ENCODE results near the gene MRTFA. TPM values are rescaled to one million over a fixed set of nuclear protein-coding genes. Genes with fewer than 3 reads are reported as not detected.

Gene MRTFA
- total RNA-seq, 4 donors from 2014 or later, result 32.6 to 173 (median 76.1) TPM

DNA sequence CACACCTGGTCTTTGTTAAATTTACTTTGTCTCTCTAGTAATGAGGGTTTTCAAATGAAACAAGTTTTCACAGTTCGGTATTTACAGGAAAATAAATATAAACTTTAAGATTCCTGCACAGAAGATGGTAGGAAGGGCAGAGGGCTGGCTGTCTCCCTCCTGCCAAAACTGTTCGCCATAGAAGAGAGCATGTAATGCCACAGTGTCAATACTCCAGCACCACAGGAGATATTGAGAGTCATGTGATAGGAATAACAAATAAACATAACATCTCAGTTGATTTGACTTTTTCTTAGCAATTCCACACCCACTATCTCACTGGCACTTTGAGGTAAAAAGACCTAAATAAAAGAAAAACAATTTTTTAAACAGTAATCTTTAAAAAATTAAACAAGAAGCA lies 100.9 kb downstream of the MRTFA start:
- intact Hi-C loops (cut with DNase I; ENCODE audit: low total_unique reads), result no loop called here
- Histone ChIP-seq H3K27ac (peak overlapping the region; percentile 80 to 82), H3K4me3 (no peak overlapping the region)

DNA sequence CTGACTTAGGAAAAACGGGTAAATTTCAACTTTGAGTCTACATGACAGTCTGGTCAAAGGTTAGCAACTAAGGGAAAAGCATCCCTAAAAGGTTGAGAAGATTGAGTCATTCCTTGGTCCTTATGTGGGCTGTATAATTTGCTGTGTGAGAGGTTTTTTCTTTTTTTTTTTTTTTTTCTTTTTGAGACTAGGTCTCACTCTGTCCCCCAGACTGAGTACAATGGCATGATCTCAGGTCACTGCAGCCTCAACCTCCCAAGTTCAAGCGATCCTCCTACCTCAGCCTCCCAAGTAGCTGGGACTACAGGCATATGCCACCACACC lies 101.4 kb downstream of the MRTFA start:
- Histone ChIP-seq H3K4me3 (no peak overlapping the region), H3K9me3 (no peaks in the 10 kb centered on the region), H3K27me3 (no peaks in the 10 kb centered on the region), H3K4me1 (peaks cover 4 to 14% of the 10 kb centered on the region in 2 donors), H3K36me3 (no peaks in the 10 kb centered on the region), H3K27ac (peak overlapping the region; percentile 80 to 82)
- intact Hi-C loops (cut with DNase I; ENCODE audit: low total_unique reads), result no loop called here
- no peak for TF ChIP-seq POLR2A (IDR thresholded peaks at IDR 0.05)
- TF ChIP-seq, protein P1, sequence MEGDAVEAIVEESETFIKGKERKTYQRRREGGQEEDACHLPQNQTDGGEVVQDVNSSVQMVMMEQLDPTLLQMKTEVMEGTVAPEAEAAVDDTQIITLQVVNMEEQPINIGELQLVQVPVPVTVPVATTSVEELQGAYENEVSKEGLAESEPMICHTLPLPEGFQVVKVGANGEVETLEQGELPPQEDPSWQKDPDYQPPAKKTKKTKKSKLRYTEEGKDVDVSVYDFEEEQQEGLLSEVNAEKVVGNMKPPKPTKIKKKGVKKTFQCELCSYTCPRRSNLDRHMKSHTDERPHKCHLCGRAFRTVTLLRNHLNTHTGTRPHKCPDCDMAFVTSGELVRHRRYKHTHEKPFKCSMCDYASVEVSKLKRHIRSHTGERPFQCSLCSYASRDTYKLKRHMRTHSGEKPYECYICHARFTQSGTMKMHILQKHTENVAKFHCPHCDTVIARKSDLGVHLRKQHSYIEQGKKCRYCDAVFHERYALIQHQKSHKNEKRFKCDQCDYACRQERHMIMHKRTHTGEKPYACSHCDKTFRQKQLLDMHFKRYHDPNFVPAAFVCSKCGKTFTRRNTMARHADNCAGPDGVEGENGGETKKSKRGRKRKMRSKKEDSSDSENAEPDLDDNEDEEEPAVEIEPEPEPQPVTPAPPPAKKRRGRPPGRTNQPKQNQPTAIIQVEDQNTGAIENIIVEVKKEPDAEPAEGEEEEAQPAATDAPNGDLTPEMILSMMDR (IDR thresholded peaks at IDR 0.05), result no peak
- no peak for DNase-seq

More for the DNA sequence above, 100.9 kb downstream of the MRTFA start:
- TF ChIP-seq, protein P1 (IDR thresholded peaks at IDR 0.05), result no peak
- no peak for TF ChIP-seq POLR2A (IDR thresholded peaks at IDR 0.05)
- no peaks in the 10 kb centered on the region for H3K27me3 ChIP-seq
- no peaks in the 10 kb centered on the region for H3K9me3 ChIP-seq
- peaks cover 4 to 14% of the 10 kb centered on the region in 2 donors for H3K4me1 ChIP-seq
- DNase-seq, result no peak
- H3K36me3 ChIP-seq, result no peaks in the 10 kb centered on the region

DNA sequence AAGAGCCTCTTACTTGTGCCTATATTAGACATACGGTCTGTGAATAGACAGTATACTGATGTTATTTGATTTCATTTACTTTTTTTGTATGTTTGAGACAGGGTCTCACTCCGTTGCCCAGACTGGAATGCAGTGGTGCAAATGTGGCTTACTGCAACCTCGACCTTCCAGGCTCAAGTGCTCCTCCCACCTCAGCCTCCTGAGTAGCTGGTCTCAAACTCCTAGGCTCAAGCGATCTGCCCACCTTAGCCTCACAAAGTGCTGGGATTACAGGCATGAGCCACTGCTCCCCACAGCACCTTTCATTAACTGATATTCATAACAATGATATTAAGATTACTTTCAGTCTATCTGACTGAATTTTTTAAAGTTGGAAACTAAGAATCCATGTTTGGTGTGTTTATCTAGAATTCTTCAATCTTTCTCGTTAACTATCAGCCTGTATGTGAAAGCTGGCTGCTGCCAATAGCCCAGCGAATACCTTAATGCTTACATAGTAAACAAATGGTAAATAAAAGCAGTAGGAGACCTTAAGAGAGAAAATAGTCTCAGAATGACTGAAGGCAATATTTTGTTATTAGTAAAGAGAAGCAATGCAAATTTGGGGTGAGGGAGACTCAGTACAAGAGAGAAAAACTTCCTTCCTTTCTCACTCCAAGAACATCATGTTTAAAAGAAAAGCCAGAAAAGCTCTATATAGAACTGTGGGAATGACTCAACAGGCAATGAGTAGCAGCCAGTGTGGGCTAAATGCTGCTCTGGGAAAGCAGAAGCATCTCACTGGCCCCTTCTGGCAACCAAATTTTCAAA lies 101.9 kb downstream of the MRTFA start:
- H3K36me3 ChIP-seq, result no peaks in the 10 kb centered on the region
- no peaks in the 10 kb centered on the region for H3K9me3 ChIP-seq
- DNase-seq, result no peak
- peak overlapping the region; percentile 80 to 82 for H3K27ac ChIP-seq
- no peak overlapping the region for H3K4me3 ChIP-seq
- H3K27me3 ChIP-seq, result no peaks in the 10 kb centered on the region
- TF ChIP-seq, protein P1 (IDR thresholded peaks at IDR 0.05), result no peak
- TF ChIP-seq POLR2A (IDR thresholded peaks at IDR 0.05), result no peak
- H3K4me1 ChIP-seq, result peaks cover 4 to 14% of the 10 kb centered on the region in 2 donors
- intact Hi-C loops (cut with DNase I; ENCODE audit: low total_unique reads), result no loop called here

DNA sequence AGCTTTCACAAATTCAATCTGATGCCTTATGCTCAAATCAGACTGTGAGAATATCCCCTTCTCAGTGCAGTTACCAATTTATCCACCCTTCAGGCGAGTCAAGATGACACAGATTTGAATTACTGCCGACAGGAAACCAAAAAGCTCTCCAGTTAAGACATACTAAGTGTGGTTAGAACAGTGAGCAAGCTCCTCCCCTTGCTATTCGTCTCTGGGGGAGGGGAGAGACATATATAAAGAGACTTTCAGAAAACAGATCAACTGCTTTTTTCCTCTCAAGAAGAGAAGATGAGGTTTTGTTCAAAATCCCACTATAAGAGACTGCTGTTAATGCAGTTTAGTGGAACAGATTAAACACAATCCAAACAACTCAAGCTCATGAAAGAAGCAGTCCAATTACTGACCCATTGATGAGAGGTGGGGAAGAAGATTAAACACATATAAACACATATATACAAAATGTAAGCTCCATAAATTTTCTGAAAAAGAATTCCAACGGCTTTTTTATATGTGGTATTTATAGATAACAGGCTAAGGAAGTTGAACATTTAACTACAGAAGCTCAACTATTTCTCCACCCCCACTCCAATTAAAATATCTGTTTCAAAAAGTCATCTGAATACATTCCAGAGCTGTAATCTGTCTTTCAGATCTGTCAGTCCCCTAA lies 102.7 kb downstream of the MRTFA start:
- Histone ChIP-seq H3K9me3 (no peaks in the 10 kb centered on the region), H3K4me1 (peaks cover 4 to 14% of the 10 kb centered on the region in 2 donors), H3K27me3 (no peaks in the 10 kb centered on the region), H3K36me3 (no peaks in the 10 kb centered on the region), H3K27ac (peak overlapping the region; percentile 80 to 82), H3K4me3 (peak overlapping the region; percentile 8 to 13)
- intact Hi-C loops (cut with DNase I; ENCODE audit: low total_unique reads), result no loop called here
- no peak for TF ChIP-seq POLR2A (IDR thresholded peaks at IDR 0.05)
- TF ChIP-seq, protein P1 (IDR thresholded peaks at IDR 0.05), result no peak
- DNase-seq, result no peak

All from uterus (tissue), 4 donors.